GM19238 (cell line): Measurements from ENCODE around the gene B3GALT5.

Experiments used
- DNase-seq: peaks from one replicate; pipeline ENCODE4 v3.0.0; 2011; ENCODE audit warnings: low spot score; ENCODE audit not compliant: insufficient read length

Gene B3GALT5

DNA sequence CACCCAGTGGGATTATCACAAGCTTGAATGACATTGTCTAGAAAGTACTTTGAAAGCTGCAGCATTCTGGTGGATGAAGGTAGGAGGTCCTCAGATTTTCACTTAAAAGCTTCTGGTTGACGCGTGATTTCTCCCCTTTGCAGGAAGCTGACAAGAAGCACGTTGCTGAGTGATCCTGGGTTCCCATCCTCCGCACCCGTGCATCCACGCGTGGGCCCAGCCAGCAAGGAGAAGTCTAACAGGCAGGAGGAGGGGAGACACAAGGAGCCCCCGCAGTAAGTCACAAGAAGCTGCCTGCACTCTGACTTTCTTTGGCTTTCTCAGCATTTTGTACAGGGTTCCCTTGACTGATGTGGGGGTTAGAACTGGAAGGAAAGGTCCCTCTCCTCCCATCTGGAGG lies 7.8 kb upstream of the B3GALT5 start:
- DNase-seq, result no peak

DNA sequence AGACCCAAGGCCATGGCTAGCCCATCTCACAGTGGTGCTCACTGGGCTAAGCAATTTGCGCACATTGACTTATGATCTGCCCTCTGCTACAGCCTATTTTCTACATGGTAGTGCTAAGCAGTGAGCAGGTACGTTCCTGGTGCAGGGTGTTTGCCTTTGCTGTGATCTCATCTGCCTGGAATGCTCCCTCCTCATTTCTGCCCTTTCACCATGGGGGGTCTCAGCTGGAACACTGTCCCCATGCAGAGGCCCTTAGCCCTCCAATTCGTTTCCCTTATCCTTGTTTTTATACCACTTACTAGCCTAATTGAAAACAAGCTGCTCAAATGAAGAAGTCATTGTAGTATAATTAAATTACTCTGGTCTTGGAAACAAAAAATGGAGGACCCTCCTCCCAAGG lies 2.0 kb upstream of the B3GALT5 start:
- DNase-seq, result no peak

DNA sequence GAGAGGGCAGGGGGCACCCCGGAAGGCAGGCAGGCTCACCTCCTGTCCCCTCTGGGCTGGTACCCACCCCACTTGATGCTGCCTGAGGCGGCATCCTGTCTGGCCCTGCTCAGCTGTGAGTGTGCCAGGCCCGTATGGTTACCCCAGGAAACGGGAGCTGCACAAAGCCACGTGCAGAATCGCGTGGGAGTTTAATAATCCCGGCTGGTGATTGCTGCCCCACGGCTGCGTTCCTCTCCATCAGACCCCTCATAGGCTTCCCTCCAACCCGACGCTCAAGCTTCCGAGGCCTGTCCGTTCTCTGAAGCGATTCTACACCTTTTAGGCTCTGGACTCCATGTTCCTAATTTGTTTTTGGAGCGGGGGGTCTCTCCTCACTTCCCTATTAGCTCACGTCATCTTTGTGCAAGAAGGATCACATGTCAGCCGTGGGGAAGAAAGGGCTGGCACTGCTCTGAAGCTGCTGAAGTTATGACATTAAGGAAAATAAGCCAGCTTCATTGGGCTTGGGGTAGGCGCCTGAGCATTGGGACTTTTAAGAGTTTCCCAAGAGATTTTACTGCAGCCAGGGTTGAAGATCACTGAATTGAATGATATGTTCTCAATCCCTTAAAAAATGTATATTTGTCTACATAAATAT lies 1.1 kb upstream of the B3GALT5 start:
- DNase-seq, result no peak

DNA sequence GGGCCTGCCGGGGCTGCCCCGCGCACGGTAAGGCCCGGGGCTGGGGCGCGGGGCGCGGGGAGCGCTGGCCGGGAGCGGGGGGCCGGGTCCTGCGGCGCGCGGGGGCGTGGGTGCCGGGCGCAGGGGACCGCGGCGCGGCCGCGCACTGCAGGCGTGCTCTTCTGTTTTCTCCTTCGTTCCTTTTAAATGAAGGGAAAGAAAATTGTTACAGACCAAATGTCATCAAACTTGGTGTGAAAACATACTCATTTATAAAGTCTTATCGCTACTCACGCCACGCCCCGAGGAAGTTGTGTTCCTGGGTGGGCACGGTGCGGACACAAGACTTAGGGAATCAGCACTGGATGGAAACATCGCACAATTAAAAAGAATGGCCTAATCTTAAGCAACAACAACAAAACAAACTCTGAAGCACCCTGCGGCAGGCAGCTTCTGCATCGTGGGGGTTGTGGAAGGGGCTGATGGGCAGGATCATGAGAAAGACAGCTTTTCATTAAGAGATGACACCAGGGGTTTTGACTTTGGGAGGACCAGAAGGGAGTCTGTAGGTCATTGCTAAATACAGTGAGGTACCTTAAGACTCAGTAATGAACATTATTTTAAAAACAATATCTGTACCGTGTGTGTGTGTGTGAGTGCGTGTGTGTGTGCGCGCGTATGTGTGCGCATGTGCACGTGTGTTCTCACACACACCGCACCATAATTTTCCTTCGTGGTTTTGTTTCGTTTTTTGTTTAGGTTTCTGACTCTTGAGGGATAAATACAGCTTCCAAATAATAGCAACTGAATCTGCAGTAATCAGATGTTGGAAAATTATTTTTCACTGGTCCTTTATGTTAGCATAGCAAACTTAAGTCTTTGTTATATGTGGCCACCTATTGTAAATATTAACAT lies 548 bp downstream of the B3GALT5 start:
- no peak for DNase-seq

DNA sequence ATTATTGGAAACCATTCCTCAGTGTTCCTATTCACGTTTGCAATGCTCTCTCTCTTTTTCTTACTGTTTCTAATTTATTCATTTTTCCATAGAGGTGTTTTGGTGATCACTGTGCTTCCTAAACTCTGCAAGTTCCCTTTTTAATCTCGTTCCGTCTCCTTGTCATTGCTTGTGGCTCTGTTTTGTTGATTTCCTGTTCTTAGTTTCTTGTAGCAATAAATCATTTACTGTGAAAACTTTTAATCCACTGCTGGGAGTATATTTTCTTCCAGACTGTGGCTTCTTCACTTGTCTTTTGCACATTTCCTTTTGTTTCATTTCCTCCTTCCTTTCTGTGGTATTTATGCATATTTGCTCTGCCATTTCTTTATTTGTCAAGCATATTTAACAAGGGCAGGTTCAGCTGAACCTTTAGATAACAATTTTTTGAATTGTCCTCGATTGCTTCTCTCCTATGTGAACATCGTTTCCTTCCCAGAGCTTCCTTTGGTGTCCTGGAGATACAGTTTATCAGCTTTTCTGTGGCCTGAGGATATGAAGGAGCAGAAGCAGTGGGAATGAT lies 3.6 kb downstream of the B3GALT5 start:
- DNase-seq, result no peak

GRCh38 chr21:39620856-39621255 lies 8.1 kb downstream of the B3GALT5 start:
- no peak for DNase-seq

DNA sequence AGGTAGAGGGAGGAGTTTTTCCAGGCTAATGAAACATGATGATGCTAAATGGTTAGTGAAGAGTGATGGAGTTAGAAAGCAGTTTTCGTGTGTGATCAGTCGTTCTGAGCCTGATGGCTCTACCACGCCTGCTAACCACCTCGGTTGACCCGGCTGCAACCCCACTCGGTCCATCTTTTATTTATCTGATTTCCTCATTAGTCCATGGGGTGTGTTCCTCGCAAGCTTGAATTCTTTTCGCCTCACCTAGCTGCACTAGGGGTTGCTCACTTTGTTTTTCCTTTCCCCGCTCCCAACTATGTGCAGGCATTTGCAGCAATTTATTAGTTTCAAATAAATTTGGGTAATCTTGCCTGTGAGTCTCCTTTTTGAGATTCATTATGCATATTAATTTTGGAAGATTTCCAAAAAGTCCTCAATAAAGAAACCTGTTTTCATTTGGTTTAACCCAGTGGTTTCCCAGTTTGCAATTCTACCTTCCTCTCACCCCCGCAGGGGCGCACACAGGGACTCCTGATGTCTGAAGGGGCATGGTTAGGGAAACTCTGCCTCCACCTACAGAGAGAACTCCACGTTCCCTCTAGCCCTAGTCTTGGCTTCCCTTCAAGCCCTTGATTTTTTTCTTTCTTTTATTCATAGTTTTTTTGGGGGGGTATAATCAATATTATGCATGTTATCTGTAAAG lies 12.6 kb downstream of the B3GALT5 start:
- DNase-seq, result no peak

DNA sequence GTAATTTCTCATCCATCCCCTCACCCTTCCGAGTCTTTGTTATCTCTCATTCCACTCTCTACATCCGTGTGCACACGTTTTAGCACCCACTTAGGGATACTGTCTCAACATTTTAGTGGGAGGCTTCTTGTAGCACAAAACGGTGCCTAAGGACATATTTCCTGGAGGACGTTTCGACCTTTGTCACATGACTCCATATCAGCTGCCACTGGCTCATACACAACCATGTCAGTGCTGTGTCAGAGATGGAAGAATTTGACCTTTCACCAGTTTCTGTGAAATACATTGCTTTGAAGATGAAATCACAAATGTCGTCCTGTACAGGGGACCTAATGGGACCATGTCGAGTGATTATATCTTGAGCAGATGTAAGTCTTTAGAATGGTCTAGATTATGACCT lies 15.6 kb downstream of the B3GALT5 start:
- DNase-seq, result no peak

DNA sequence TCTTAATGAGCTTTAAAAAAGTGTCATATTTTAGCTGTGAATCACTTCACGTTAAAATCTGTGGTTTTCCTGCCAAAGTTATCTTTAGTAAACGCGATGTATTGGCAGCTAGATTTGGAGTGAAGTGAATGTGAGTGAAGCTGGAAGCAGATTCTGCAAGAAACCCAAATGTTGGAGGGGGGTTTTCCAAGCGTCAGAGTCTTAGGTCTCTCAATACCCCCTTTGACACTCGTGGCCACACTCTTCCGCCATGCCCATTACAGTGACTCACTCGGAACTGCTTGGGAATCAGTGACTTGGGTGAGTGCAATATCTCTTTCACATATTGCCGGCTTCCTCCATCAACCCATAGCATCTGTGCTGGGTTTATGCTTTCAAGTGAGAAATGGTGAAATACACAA lies 17.5 kb downstream of the B3GALT5 start:
- no peak for DNase-seq

- DNase-seq, result no peak
Observed at GRCh38 chr21:39630827-39631226, 18.1 kb downstream of the B3GALT5 start.

DNA sequence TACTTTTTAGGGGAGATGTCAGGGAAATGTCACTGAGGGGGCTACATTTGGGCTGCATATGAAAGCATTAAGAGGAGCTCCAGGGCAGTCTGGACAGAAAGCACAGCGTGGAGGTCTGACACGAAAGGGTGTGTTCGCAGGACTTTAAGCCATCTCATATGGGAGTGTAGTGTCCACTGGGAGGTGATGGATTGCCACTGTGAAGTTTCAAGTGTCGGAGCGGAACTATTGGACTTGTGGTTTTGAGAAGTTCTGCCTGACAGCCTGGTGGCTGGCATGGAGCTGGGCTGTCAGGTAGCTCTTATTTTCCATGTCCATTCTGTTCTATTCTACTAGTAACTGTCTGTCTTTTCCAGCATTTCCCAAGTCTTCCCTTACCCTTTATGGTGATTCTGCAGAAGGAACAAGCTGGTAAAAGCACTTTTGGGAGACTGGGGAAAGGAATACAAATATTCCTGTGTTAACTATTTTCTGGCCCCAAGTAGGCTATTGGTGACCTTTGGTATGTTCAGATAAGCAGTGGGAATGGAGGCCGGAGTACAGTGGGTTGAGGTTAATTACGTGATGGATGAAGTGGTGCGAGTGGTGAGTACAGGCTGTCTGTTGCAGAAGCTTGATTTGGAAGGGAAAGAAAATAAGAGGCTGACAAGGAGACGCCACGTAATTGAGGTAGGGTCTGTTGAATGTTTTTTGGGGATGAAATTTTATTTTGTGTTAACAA lies 19.3 kb downstream of the B3GALT5 start:
- DNase-seq, result no peak

DNA sequence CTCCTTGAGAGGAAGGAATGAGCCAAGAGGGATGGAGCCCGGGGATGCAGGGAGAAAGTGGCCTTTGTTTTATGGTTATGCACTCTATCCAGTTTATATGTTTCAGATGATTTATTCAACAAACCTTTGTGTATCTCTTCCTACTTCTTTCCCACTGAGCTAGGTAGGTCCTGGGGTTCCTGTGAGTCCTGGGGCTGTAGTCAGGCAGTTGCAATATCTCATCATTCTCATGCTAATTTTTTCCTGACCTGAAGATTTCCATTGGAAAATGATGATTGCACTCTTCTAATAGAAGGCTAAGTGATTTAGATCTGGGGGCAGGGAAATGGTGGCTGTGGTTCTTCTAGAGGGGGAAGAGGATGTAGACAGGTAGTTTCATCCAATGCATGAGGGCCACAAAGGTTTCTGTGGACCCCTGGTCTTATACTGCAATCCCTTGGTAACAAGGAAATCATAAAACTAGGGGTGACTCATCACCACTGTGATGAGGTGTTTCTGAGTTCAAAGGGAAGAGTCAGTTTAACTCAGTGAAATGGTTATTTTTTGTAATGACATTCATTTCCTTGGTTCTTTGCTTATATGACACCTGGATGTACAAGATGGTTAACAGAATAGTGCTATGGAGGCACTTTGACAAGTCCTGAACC lies 20.2 kb downstream of the B3GALT5 start:
- DNase-seq, result no peak

- DNase-seq, result no peak
Observed at GRCh38 chr21:39633770-39634181, 21.0 kb downstream of the B3GALT5 start.

GRCh38 chr21:39634507-39634906 lies 21.8 kb downstream of the B3GALT5 start:
- DNase-seq, result no peak

DNA sequence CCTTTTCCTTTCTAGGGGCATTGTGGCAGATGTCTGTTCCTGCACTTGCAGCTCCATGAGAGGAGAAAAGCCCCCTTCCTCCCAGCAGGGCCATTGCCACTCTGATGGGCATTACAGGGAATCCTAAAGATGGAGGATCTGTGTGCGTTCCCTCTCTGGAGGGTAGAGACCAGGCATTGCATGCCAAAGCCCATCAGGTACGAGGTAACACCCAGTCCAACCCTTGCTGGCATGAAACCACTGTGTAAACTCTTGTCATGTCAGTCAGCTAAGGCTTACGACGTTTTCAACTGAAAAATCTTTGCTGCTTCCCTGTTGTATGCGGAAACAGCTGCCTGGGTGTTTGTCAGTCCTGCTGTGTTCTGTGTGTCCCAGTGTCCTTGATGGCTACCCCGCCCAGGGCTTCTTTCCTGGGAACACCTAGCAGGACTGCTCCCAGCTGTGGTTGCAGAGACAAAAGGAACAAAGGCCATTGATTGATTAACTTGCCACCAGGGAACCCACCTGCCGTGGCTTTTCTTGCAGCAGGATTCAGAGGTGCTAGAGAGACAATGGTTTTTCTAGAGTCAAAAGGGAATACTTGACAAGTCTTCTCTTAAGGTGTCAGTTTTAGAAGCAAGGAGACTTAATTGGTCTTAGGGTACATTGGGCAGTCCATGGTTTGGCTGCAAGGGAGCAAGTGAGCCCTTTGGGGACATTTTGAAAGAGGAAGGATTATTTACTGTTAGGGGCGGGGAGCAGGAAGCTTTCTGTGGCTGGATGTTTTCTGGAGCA lies 24.6 kb downstream of the B3GALT5 start:
- no peak for DNase-seq

DNA sequence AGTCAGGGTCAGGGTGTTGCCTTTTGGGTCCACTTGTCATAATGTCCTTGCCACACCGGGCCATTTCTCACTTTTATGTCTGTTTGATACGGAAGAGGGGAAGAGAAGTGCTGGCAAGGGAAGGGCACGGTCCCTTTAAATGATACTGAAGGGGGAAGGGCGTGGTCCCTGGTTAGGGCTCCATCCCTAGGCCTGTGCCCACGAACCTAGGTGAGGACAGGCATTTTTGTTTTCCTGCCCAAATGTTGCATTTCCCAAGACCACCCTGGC lies 25.2 kb downstream of the B3GALT5 start:
- no peak for DNase-seq

GRCh38 chr21:39638281-39638680 lies 25.5 kb downstream of the B3GALT5 start:
- no peak for DNase-seq

DNA sequence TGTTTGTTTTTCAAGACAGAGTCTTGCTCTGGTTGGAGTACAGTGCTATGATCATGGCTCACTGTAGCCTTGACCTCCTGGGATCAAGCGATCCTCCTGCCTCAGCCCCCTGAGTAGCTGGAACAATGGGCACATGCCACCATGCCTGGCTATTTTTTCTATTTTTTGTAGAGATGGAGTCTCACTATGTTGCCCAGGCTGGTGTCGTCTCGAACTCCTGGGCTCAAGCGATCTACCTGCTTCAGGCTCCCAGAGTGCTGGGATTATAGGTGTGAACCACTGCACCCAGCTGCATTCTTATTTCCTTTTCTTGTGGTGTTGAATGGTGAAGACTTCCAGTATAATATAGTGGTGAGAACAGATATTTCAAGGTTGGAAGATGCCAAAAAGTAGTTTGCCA lies 28.0 kb downstream of the B3GALT5 start:
- no peak for DNase-seq

- DNase-seq, result no peak
Observed at GRCh38 chr21:39641827-39642450, 29.2 kb downstream of the B3GALT5 start.

- no peak for DNase-seq
Observed at GRCh38 chr21:39644062-39644560, 31.4 kb downstream of the B3GALT5 start.
